Endothelial cell (in vitro differentiated cells): Measurements from ENCODE around the gene SMIM35. TPM values are rescaled to one million over a fixed set of nuclear protein-coding genes. Genes with fewer than 3 reads are reported as not detected.

ENCODE experiments used
- DNase-seq: peaks from one replicate; pipeline ENCODE4 v3.0.0; 2021; ENCODE audit warnings: low spot score
- H3K27ac Mint-ChIP-seq: one replicate; pipeline ENCODE4 v1.8.0; 2021; ENCODE audit warnings: mixed read lengths, inconsistent platforms; ENCODE audit not compliant: unreplicated experiment
- H3K27me3 Mint-ChIP-seq: one replicate; pipeline ENCODE4 v1.8.0; 2021; ENCODE audit warnings: mild to moderate bottlenecking, moderate library complexity, mixed read lengths, inconsistent platforms; ENCODE audit not compliant: unreplicated experiment
- H3K36me3 Mint-ChIP-seq: one replicate; pipeline ENCODE4 v1.8.0; 2021; ENCODE audit warnings: mild to moderate bottlenecking, low read depth, mixed read lengths, inconsistent platforms; ENCODE audit not compliant: unreplicated experiment
- H3K4me1 Mint-ChIP-seq: one replicate; pipeline ENCODE4 v1.8.0; 2021; ENCODE audit warnings: mild to moderate bottlenecking, mixed read lengths, inconsistent platforms; ENCODE audit not compliant: unreplicated experiment
- H3K4me3 Mint-ChIP-seq: one replicate; pipeline ENCODE4 v1.8.0; 2021; ENCODE audit warnings: mild to moderate bottlenecking, mixed read lengths, inconsistent platforms; ENCODE audit not compliant: unreplicated experiment
- H3K9me3 Mint-ChIP-seq: one replicate; pipeline ENCODE4 v1.8.0; 2021; ENCODE audit warnings: mixed read lengths, inconsistent platforms; ENCODE audit not compliant: unreplicated experiment
- total RNA-seq: library from RNA; stranded (reverse); fragmentation: NEBNext Ultra II Directional; extraction: Animal tissue kit (Norgen Biotek cat#: 25700); gene quantifications from one replicate; pipeline ENCODE4 v1.2.1, GENCODE V29; 2021; ENCODE audit not compliant: unreplicated experiment
- TF ChIP-seq, protein P1 (sequence below): fragments of 200-600 bp; sonication (generic); IDR thresholded peaks from one replicate; pipeline ENCODE4 v1.5.0; 2021; ENCODE audit warnings: antibody characterized with exemption; ENCODE audit not compliant: unreplicated experiment

SMIM35 gene
- total RNA-seq, 1 donor from 2014 or later, result not detected

DNA sequence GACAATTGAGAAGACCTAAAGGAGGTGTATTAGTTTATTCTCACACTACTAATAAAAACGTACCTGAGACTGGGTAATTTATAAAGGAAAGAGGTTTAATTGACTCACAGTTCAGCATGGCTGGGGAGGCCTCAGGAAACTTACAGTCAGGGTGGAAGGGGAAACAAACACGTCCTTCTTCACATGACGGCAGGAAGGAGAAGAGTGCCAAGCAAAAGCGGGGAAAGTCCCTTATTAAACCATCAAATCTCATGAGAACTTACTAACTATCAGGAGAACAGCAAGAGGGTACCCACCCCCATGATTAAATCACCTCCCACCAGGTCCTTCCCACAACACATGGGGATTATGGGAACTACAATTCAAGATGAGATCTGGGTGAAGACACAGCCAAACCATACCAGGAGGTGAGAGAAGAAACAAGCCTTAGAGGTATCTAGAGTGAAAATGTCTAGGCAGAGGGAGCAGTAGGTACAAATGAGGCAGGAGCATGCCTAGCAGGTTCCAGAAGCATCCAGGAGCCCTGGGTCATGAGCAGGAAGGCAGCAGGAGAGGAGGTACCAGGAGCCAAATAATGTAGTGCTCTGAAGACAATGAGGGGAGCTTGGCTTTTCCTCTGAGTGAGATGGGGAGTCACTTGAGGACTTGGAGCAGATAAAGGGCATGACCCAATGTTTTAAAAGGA, 69.0 kb downstream of the SMIM35 start:
- TF ChIP-seq, protein P1, sequence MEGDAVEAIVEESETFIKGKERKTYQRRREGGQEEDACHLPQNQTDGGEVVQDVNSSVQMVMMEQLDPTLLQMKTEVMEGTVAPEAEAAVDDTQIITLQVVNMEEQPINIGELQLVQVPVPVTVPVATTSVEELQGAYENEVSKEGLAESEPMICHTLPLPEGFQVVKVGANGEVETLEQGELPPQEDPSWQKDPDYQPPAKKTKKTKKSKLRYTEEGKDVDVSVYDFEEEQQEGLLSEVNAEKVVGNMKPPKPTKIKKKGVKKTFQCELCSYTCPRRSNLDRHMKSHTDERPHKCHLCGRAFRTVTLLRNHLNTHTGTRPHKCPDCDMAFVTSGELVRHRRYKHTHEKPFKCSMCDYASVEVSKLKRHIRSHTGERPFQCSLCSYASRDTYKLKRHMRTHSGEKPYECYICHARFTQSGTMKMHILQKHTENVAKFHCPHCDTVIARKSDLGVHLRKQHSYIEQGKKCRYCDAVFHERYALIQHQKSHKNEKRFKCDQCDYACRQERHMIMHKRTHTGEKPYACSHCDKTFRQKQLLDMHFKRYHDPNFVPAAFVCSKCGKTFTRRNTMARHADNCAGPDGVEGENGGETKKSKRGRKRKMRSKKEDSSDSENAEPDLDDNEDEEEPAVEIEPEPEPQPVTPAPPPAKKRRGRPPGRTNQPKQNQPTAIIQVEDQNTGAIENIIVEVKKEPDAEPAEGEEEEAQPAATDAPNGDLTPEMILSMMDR, result no peak
- no peak overlapping the region for H3K4me3 Mint-ChIP-seq
- peaks cover 5% of the 10 kb centered on the region for H3K9me3 Mint-ChIP-seq
- H3K36me3 Mint-ChIP-seq, result peaks cover 6% of the 10 kb centered on the region
- H3K27ac Mint-ChIP-seq, result no peak overlapping the region
- peaks cover 4% of the 10 kb centered on the region for H3K27me3 Mint-ChIP-seq
- DNase-seq, result no peak
- no peaks in the 10 kb centered on the region for H3K4me1 Mint-ChIP-seq

GRCh38 chr11:118017111-118017510, 69.7 kb downstream of the SMIM35 start:
- Mint-ChIP-seq H3K27ac (no peak overlapping the region), H3K4me3 (no peak overlapping the region), H3K4me1 (peaks cover 5% of the 10 kb centered on the region), H3K36me3 (peaks cover 6% of the 10 kb centered on the region), H3K27me3 (peaks cover 4% of the 10 kb centered on the region), H3K9me3 (peaks cover 5% of the 10 kb centered on the region)
- TF ChIP-seq, protein P1, result no peak
- DNase-seq, result no peak

DNA sequence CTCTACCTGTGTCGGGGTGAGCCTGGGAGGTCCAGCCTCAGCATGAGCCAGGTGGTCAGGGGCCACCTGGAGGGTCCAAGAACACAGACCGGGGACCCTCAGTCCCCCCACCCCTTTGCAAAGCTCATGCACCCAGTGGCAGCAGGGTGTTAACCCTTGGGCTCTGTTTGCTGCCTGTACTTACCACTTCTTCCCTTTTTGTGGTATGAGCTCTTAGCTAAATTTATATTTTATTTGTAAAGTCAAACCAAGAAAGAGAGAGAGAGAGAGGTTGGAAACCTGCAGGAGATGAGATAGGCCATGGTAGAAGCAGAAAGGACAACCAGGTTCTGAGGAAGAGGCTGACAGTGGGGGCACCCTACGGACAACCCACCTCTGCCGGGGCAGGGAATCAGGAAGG, 70.7 kb downstream of the SMIM35 start:
- no peak for DNase-seq
- Mint-ChIP-seq H3K27ac (no peak overlapping the region), H3K9me3 (peaks cover 5% of the 10 kb centered on the region), H3K4me3 (no peak overlapping the region), H3K27me3 (peaks cover 5% of the 10 kb centered on the region), H3K36me3 (peaks cover 6% of the 10 kb centered on the region), H3K4me1 (peaks cover 8% of the 10 kb centered on the region)
- TF ChIP-seq, protein P1, result no peak

GRCh38 chr11:118015385-118015841, 71.3 kb downstream of the SMIM35 start:
- TF ChIP-seq, protein P1, result no peak
- H3K9me3 Mint-ChIP-seq, result peaks cover 5% of the 10 kb centered on the region
- H3K27me3 Mint-ChIP-seq, result peaks cover 6% of the 10 kb centered on the region
- no peak overlapping the region for H3K27ac Mint-ChIP-seq
- H3K4me1 Mint-ChIP-seq, result peaks cover 8% of the 10 kb centered on the region
- peaks cover 6% of the 10 kb centered on the region for H3K36me3 Mint-ChIP-seq
- DNase-seq, result no peak
- H3K4me3 Mint-ChIP-seq, result no peak overlapping the region

- Mint-ChIP-seq H3K9me3 (peaks cover 5% of the 10 kb centered on the region), H3K27me3 (peaks cover 8% of the 10 kb centered on the region), H3K4me3 (no peak overlapping the region), H3K36me3 (peaks cover 6% of the 10 kb centered on the region), H3K27ac (no peak overlapping the region), H3K4me1 (peaks cover 8% of the 10 kb centered on the region)
- DNase-seq, result no peak
- TF ChIP-seq, protein P1, result no peak
Observed at GRCh38 chr11:118014022-118014421, 72.7 kb downstream of the SMIM35 start.
